DOHH2 (cell line): ENCODE data around the gene ASH1L.
"Not testable (repeated sequence)": the region's sequence is repeated elsewhere in the genome, so short reads cannot be mapped to it uniquely, and the experiment has no call there.

Experiments
- H3F3A ChIP-seq: fragments of 200-600 bp; sonication (generic), shearing (Covaris generic); 2 replicates; pipeline ENCODE4 v1.6.0; 2016; ENCODE audit warnings: antibody characterized with exemption, mild to moderate bottlenecking; ENCODE audit not compliant: control insufficient read depth, insufficient read depth
- H3K27ac ChIP-seq: fragments of 200-600 bp; sonication (generic); 2 replicates; pipeline ENCODE4 v1.5.1; 2014; ENCODE audit warnings: low read depth, mild to moderate bottlenecking, low read length, moderate library complexity
- H3K27me3 ChIP-seq: fragments of 200-600 bp; sonication (generic); 2 replicates; pipeline ENCODE4 v1.6.1; 2014; ENCODE audit warnings: mild to moderate bottlenecking, low read length, mixed read lengths; ENCODE audit not compliant: control insufficient read depth
- H3K36me3 ChIP-seq: fragments of 200-600 bp; sonication (generic); 2 replicates; pipeline ENCODE4 v1.6.1; 2014; ENCODE audit warnings: mild to moderate bottlenecking, low read length, moderate library complexity, mixed read lengths; ENCODE audit not compliant: control insufficient read depth
- H3K4me1 ChIP-seq: fragments of 200-600 bp; sonication (generic); 2 replicates; pipeline ENCODE4 v1.6.1; 2014; ENCODE audit warnings: mild to moderate bottlenecking, low read length, mixed read lengths; ENCODE audit not compliant: control insufficient read depth
- H3K4me2 ChIP-seq: fragments of 200-600 bp; sonication (generic); 2 replicates; pipeline ENCODE4 v1.6.0; 2014; ENCODE audit warnings: mild to moderate bottlenecking, low read length, moderate library complexity
- H3K4me3 ChIP-seq: fragments of 200-600 bp; sonication (generic); 2 replicates; pipeline ENCODE4 v1.5.1; 2014; ENCODE audit warnings: mild to moderate bottlenecking, low read length, mixed read lengths
- H3K79me2 ChIP-seq: fragments of 200-600 bp; sonication (generic); 2 replicates; pipeline ENCODE4 v1.6.1; 2014; ENCODE audit warnings: mild to moderate bottlenecking, low read length, mixed read lengths; ENCODE audit not compliant: control insufficient read depth
- H3K9me2 ChIP-seq: fragments of 200-600 bp; sonication (generic); replicated peaks from 2 replicates; pipeline ENCODE4 v1.6.1; 2014; ENCODE audit warnings: mild to moderate bottlenecking, low read length, mixed read lengths; ENCODE audit not compliant: control insufficient read depth
- H3K9me3 ChIP-seq: fragments of 200-600 bp; sonication (generic); 2 replicates; pipeline ENCODE4 v1.6.1; 2014; ENCODE audit warnings: antibody characterized with exemption, low read length, mixed read lengths; ENCODE audit not compliant: control insufficient read depth, insufficient read depth
- H4K20me1 ChIP-seq: fragments of 200-600 bp; sonication (generic); 2 replicates; pipeline ENCODE4 v1.6.0; 2014; ENCODE audit warnings: low read depth, mild to moderate bottlenecking, antibody characterized with exemption, low read length, moderate library complexity; ENCODE audit not compliant: control insufficient read depth, insufficient read depth
- CTCF ChIP-seq: fragments of 200-600 bp; sonication (generic); IDR thresholded peaks from one replicate; pipeline ENCODE4 v1.5.1; 2014; ENCODE audit warnings: antibody characterized with exemption, mild to moderate bottlenecking, low read depth, low read length; ENCODE audit not compliant: poor library complexity, severe bottlenecking
- EZH2phosphoT487 ChIP-seq: fragments of 200-600 bp; sonication (generic); IDR thresholded peaks from 2 replicates; pipeline ENCODE4 v1.6.1; 2017; ENCODE audit warnings: borderline replicate concordance, mild to moderate bottlenecking, antibody characterized with exemption, low read length, moderate library complexity, mixed read lengths

The ASH1L gene

DNA sequence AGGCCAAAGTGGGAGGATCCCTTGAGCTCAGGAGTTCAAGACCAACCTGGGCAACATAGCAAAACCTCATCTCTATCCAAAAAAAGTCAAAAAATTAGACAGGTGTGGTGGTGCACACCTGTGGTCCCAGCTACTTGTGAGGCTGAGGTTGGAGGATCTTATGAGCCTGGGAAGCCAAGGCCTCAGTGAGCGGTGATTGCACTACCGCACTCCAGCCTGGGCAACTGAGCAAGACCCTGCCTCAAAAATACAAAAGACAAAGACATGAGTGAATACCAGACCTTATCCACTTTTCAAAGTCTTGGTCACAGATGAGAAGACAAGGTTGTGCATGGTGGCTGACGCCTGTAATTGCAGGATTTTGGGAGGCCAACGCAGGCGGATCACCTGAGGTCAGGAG, 34.3 kb upstream of the ASH1L start:
- Histone ChIP-seq H3K4me2 (no peak overlapping the region), H4K20me1 (no peaks in the 10 kb centered on the region), H3K79me2 (no peaks in the 10 kb centered on the region), H3F3A (0 out of 2 replicates have a peak, but pooled peaks cover 2% of the 10 kb centered on the region), H3K36me3 (no peaks in the 10 kb centered on the region), H3K9me2 (no peaks in the 10 kb centered on the region), H3K4me3 (no peak overlapping the region), H3K27me3 (no peaks in the 10 kb centered on the region), H3K9me3 (no peaks in the 10 kb centered on the region), H3K27ac (no peak overlapping the region), H3K4me1 (peaks cover 10% of the 10 kb centered on the region)
- TF ChIP-seq EZH2phosphoT487 (no peak), CTCF (no peak)

GRCh38 chr1:155595877-155596474, 33.4 kb upstream of the ASH1L start:
- H3K36me3 ChIP-seq, H3K4me2 ChIP-seq, H3K27me3 ChIP-seq, H3K9me3 ChIP-seq, H3K4me3 ChIP-seq, H3K79me2 ChIP-seq, H4K20me1 ChIP-seq, H3F3A ChIP-seq, H3K9me2 ChIP-seq, H3K27ac ChIP-seq: not testable (repeated sequence)
- peaks cover 10% of the 10 kb centered on the region for H3K4me1 ChIP-seq

GRCh38 chr1:155591770-155592169, 29.2 kb upstream of the ASH1L start:
- Histone ChIP-seq H3K4me1 (no peaks in the 10 kb centered on the region), H3K4me3 (no peak overlapping the region), H3K9me2 (no peaks in the 10 kb centered on the region), H3K27ac (no peak overlapping the region), H4K20me1 (no peaks in the 10 kb centered on the region), H3F3A (no peaks in the 10 kb centered on the region), H3K36me3 (no peaks in the 10 kb centered on the region), H3K79me2 (no peaks in the 10 kb centered on the region), H3K9me3 (no peaks in the 10 kb centered on the region), H3K27me3 (no peaks in the 10 kb centered on the region), H3K4me2 (no peak overlapping the region)
- TF ChIP-seq CTCF = peak; percentile 53
- TF ChIP-seq EZH2phosphoT487 = no peak

- H3K4me1 ChIP-seq, H3K36me3 ChIP-seq, H3F3A ChIP-seq, H3K9me2 ChIP-seq, H3K27ac ChIP-seq, H3K27me3 ChIP-seq, H3K4me2 ChIP-seq, H3K79me2 ChIP-seq, H3K9me3 ChIP-seq, H4K20me1 ChIP-seq, H3K4me3 ChIP-seq: not testable (repeated sequence)
Observed at GRCh38 chr1:155590516-155591247, 28.1 kb upstream of the ASH1L start.

DNA sequence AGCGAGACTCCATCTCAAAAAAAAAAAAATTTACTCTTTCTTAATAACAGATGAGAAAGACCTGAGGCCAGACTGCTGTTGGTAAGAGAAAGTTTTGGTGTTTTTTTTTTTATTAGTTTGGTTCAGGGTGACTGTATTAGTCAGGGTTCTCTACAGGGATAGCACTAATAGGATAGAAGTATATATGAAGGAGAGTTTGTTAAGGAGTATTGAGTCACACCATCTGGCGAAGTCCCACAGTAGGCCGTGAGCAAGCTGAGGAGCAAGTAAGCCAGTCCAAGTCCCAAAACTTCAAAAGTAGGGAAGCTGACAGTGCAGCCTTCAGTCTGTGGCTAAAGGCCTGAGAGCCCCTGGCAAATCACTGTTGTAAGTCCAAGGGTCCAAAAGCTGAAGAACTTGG, 26.7 kb upstream of the ASH1L start:
- not testable (repeated sequence) for H4K20me1 ChIP-seq, H3K79me2 ChIP-seq, H3K4me1 ChIP-seq, H3K4me2 ChIP-seq, H3K36me3 ChIP-seq, H3K9me3 ChIP-seq, H3K4me3 ChIP-seq, H3K9me2 ChIP-seq, H3F3A ChIP-seq, H3K27me3 ChIP-seq, H3K27ac ChIP-seq

- H3K27ac ChIP-seq, H3K4me1 ChIP-seq, H3K36me3 ChIP-seq, H3F3A ChIP-seq, H3K4me3 ChIP-seq, H3K9me2 ChIP-seq, H3K27me3 ChIP-seq, H3K79me2 ChIP-seq, H3K4me2 ChIP-seq, H3K9me3 ChIP-seq, H4K20me1 ChIP-seq: not testable (repeated sequence)
Observed at GRCh38 chr1:155583846-155584245, 21.2 kb upstream of the ASH1L start.
